SK-N-MC (cell line): ENCODE results near the gene PIAS4.

Source experiments
- DNase-seq: peaks from one replicate; pipeline ENCODE4 v3.0.0-alpha.2; 2011; ENCODE audit warnings: low read depth, low spot score
- H3K27ac ChIP-seq: fragments of 200-600 bp; sonication (generic); 2 replicates; pipeline ENCODE4 v1.5.1; 2016; ENCODE audit warnings: mixed run types
- H3K36me3 ChIP-seq: fragments of 200-600 bp; sonication (generic); 2 replicates; pipeline ENCODE4 v1.6.1; 2017; ENCODE audit warnings: antibody characterized with exemption, low read length, mixed read lengths; ENCODE audit not compliant: insufficient read depth
- H3K4me3 ChIP-seq: fragments of 200-600 bp; sonication (generic); 2 replicates; pipeline ENCODE4 v1.5.1; 2016
- H3K9ac ChIP-seq: fragments of 200-600 bp; sonication (generic); 2 replicates; pipeline ENCODE4 v1.8.0; 2017; ENCODE audit warnings: mixed run types, mixed read lengths; ENCODE audit not compliant: insufficient read length
- H3K9me3 ChIP-seq: fragments of 200-600 bp; sonication (generic); 2 replicates; pipeline ENCODE4 v1.6.1; 2017; ENCODE audit warnings: low read depth, mild to moderate bottlenecking, antibody characterized with exemption, low read length, moderate library complexity, mixed read lengths
- EZH2 ChIP-seq: fragments of 200-600 bp; sonication (generic); IDR thresholded peaks from one replicate; pipeline ENCODE4 v1.6.1; 2017; ENCODE audit warnings: antibody characterized with exemption
- FOXP2 ChIP-seq: optimal IDR thresholded peaks from 2 replicates; pipeline ENCODE3; 2011; ENCODE audit warnings: mild to moderate bottlenecking, moderate library complexity; ENCODE audit not compliant: insufficient read depth; ENCODE audit errors: extremely low read length, control extremely low read depth
- POLR2AphosphoS5 ChIP-seq: IDR thresholded peaks from 2 replicates; pipeline ENCODE4 v1.6.1; 2012; ENCODE audit warnings: mild to moderate bottlenecking, low read depth, low read length, borderline replicate concordance

Gene PIAS4

GRCh38 chr19:4075373-4075772 is 67.8 kb downstream of the PIAS4 start:
- H3K4me3 ChIP-seq: no peak overlapping the region
- H3K36me3 ChIP-seq: no peaks in the 10 kb centered on the region
- no peak overlapping the region for H3K9ac ChIP-seq
- no peak overlapping the region for H3K27ac ChIP-seq
- no peaks in the 10 kb centered on the region for H3K9me3 ChIP-seq
- TF ChIP-seq POLR2AphosphoS5 (no peak), FOXP2 (no peak), EZH2 (no peak)
- no peak for DNase-seq

- no peaks in the 10 kb centered on the region for H3K9me3 ChIP-seq
- no peak overlapping the region for H3K27ac ChIP-seq
- TF ChIP-seq POLR2AphosphoS5 (no peak), FOXP2 (no peak), EZH2 (no peak)
- H3K36me3 ChIP-seq: no peaks in the 10 kb centered on the region
- H3K4me3 ChIP-seq: no peak overlapping the region
- DNase-seq: no peak
- no peak overlapping the region for H3K9ac ChIP-seq
These were observed 69.5 kb downstream of the PIAS4 start for GRCh38 chr19:4077007-4077374.

- H3K4me3 ChIP-seq: no peak overlapping the region
- no peak overlapping the region for H3K27ac ChIP-seq
- no peak for DNase-seq
- no peaks in the 10 kb centered on the region for H3K36me3 ChIP-seq
- no peak overlapping the region for H3K9ac ChIP-seq
- TF ChIP-seq FOXP2: no peak
- no peak for TF ChIP-seq POLR2AphosphoS5
- TF ChIP-seq EZH2: no peak
- H3K9me3 ChIP-seq: no peaks in the 10 kb centered on the region
These were observed 70.5 kb downstream of the PIAS4 start for GRCh38 chr19:4077800-4078684.

GRCh38 chr19:4080473-4080872 is 72.9 kb downstream of the PIAS4 start:
- DNase-seq: no peak
- Histone ChIP-seq H3K9me3 (no peaks in the 10 kb centered on the region), H3K27ac (no peak overlapping the region), H3K4me3 (no peak overlapping the region), H3K9ac (no peak overlapping the region), H3K36me3 (no peaks in the 10 kb centered on the region)
- TF ChIP-seq FOXP2 (no peak), EZH2 (no peak), POLR2AphosphoS5 (no peak)

GRCh38 chr19:4081441-4082129 is 74.0 kb downstream of the PIAS4 start:
- H3K27ac ChIP-seq: no peak overlapping the region

GRCh38 chr19:4082172-4082571 is 74.6 kb downstream of the PIAS4 start:
- H3K4me3 ChIP-seq: no peak overlapping the region
- no peaks in the 10 kb centered on the region for H3K36me3 ChIP-seq
- no peak for DNase-seq
- TF ChIP-seq POLR2AphosphoS5 (no peak), FOXP2 (no peak), EZH2 (no peak)
- H3K27ac ChIP-seq: no peak overlapping the region
- no peak overlapping the region for H3K9ac ChIP-seq
- H3K9me3 ChIP-seq: no peaks in the 10 kb centered on the region

More at GRCh38 chr19:4081441-4082129, 74.0 kb downstream of the PIAS4 start:
- Histone ChIP-seq H3K9ac (no peak overlapping the region), H3K4me3 (no peak overlapping the region), H3K9me3 (no peaks in the 10 kb centered on the region), H3K36me3 (no peaks in the 10 kb centered on the region)
- no peak for TF ChIP-seq EZH2
- no peak for TF ChIP-seq POLR2AphosphoS5
- TF ChIP-seq FOXP2: no peak
- DNase-seq: no peak

GRCh38 chr19:4083677-4084546 is 76.4 kb downstream of the PIAS4 start:
- H3K27ac ChIP-seq: no peak overlapping the region
- H3K9me3 ChIP-seq: no peaks in the 10 kb centered on the region
- H3K36me3 ChIP-seq: no peaks in the 10 kb centered on the region
- no peak overlapping the region for H3K4me3 ChIP-seq
- no peak overlapping the region for H3K9ac ChIP-seq
- TF ChIP-seq POLR2AphosphoS5: no peak
- TF ChIP-seq EZH2: no peak
- no peak for TF ChIP-seq FOXP2
- DNase-seq: no peak

- TF ChIP-seq POLR2AphosphoS5 (no peak), EZH2 (no peak), FOXP2 (no peak)
- Histone ChIP-seq H3K9me3 (no peaks in the 10 kb centered on the region), H3K36me3 (no peaks in the 10 kb centered on the region), H3K4me3 (no peak overlapping the region), H3K27ac (no peak overlapping the region), H3K9ac (no peak overlapping the region)
- no peak for DNase-seq
These were observed 77.0 kb downstream of the PIAS4 start for GRCh38 chr19:4084547-4084877.
